Natural killer cell (primary cell): ENCODE measurements around the gene FKBP6. TPM values are rescaled to one million over a fixed set of nuclear protein-coding genes. Genes with fewer than 3 reads are reported as not detected.

Experiments
- ATAC-seq, 3 donors: fragments of 150-1000 bp in 2 of 3; fragments of 200-7000 bp in 1 of 3; cut with Tn5 transposase; 1 replicate in 1 of 3; 2 replicates in 2 of 3; pipeline ENCODE4 v1.10.0; 2021; ENCODE audit warnings: mild to moderate bottlenecking in 2 of 3, moderate library complexity in 2 of 3
- DNase-seq, 2 donors: peaks; one replicate each; pipeline versions ENCODE4 v3.0.0 to v3.0.0-alpha.2; 2013 to 2021; ENCODE audit warnings: mixed read lengths in 1 of 2
- H3K27ac ChIP-seq: one replicate; pipeline ENCODE4 v1.5.1; 2013; ENCODE audit warnings: mild to moderate bottlenecking, low read length
- H3K27me3 ChIP-seq: one replicate; pipeline ENCODE4 v1.6.1; 2013; ENCODE audit warnings: low read length; ENCODE audit not compliant: control insufficient read depth, insufficient read depth
- H3K36me3 ChIP-seq: one replicate; pipeline ENCODE4 v1.6.1; 2013; ENCODE audit warnings: low read length; ENCODE audit not compliant: control insufficient read depth, insufficient read depth
- H3K4me1 ChIP-seq: one replicate; pipeline ENCODE4 v1.6.1; 2013; ENCODE audit warnings: low read length; ENCODE audit not compliant: control insufficient read depth, insufficient read depth
- H3K4me3 ChIP-seq: one replicate; pipeline ENCODE4 v1.5.1; 2013; ENCODE audit warnings: low read length
- H3K9me3 ChIP-seq: one replicate; pipeline ENCODE4 v1.6.1; 2013; ENCODE audit warnings: low read length; ENCODE audit not compliant: control insufficient read depth, insufficient read depth
- H3K27ac Mint-ChIP-seq, 2 donors: one replicate each; pipeline ENCODE4 v1.8.0; 2022; ENCODE audit warnings: mild to moderate bottlenecking in 2 of 2, mixed read lengths in 2 of 2, moderate library complexity in 1 of 2
- H3K27me3 Mint-ChIP-seq, 2 donors: one replicate each; pipeline ENCODE4 v1.8.0; 2022; ENCODE audit warnings: low read depth in 2 of 2, mixed read lengths in 2 of 2
- H3K36me3 Mint-ChIP-seq: one replicate; pipeline ENCODE4 v1.8.0; 2022; ENCODE audit warnings: mixed read lengths
- H3K4me1 Mint-ChIP-seq, 2 donors: one replicate each; pipeline ENCODE4 v1.8.0; 2022; ENCODE audit warnings: mixed read lengths in 2 of 2
- H3K4me3 Mint-ChIP-seq: one replicate; pipeline ENCODE4 v1.8.0; 2022; ENCODE audit warnings: mild to moderate bottlenecking, moderate library complexity, mixed read lengths
- H3K9me3 Mint-ChIP-seq, 2 donors: one replicate each; pipeline ENCODE4 v1.8.0; 2022; ENCODE audit warnings: mixed read lengths in 2 of 2
- CTCF ChIP-seq: fragments of 200-600 bp; IDR thresholded peaks from one replicate; pipeline ENCODE4 v1.8.0; 2022; ENCODE audit warnings: antibody characterized with exemption
- WGBS: methylation state at CpG from one replicate; pipeline ENCODE4 v1.1.7; 2013; ENCODE audit warnings: missing lambda C conversion rate; ENCODE audit not compliant: insufficient coverage; 5-methylcytosine and 5-hydroxymethylcytosine counted together
- intact Hi-C: fragments of 100-400 bp; cut with micrococcal nuclease; formaldehyde crosslinking; loops from one replicate; pipeline ENCODE4 v1.14.2; 2022
- total RNA-seq, 4 donors: library from RNA; stranded (reverse); fragments of 120-200 nt in 1 of 4; gene quantifications; one replicate each; pipeline versions ENCODE4 v1.2.3 to v1.2.4, GENCODE V29; 2013 to 2022

FKBP6 gene
- total RNA-seq, 3 donors from 2014 or later (not counting 1 experiment from before 2014, with no cell fraction given), result not detected

DNA sequence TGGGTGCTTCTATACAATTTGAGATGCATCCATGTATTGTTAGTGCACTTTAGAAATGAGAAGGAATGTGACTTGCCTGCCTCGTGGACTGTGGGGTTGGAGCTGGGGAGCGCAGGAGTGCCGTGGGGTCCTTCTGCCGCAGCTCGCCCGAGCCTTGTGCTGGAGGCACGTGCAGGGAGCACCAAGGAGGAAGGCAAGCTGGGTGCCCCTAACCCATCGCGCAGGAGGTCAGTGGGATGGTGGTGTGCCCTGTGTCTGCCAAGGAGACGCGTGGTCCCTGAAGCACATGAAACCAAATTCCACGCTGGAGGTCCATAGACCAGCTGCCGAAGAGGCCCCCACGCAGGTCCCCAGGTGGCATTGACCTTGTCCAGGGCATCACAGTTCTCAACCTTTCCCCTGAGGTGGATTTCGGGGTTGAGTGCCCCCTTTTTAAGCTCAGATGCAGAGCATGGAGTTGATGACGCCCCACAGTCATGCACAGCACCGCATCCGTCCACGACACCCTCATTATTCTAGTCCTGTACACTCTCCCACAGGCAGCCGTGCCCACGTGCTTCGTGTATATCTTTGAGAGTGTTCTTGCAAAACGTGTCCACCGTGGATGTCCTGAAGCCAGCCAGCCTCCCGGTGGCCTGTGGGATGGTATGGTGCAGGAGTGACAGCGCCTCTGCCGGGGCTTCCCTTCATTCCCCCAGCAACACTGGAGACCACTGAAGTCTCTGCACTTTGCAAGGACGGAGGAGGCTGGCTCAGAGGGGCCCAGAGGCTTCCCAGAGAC lies 35.5 kb downstream of the FKBP6 start:
- no peak for TF ChIP-seq CTCF
- H3K36me3 Mint-ChIP-seq, result no peaks in the 10 kb centered on the region
- no peaks in the 10 kb centered on the region for H3K36me3 ChIP-seq

GRCh38 chr7:73364006-73364728 lies 36.2 kb downstream of the FKBP6 start:
- TF ChIP-seq CTCF, result no peak
- Mint-ChIP-seq H3K4me1 (no peaks in the 10 kb centered on the region), H3K27ac (no peak overlapping the region), H3K9me3 (no peaks in the 10 kb centered on the region), H3K36me3 (no peaks in the 10 kb centered on the region), H3K4me3 (no peak overlapping the region), H3K27me3 (peaks cover 0 to 9% of the 10 kb centered on the region in 2 donors)
- no peak overlapping the region for H3K4me3 ChIP-seq
- H3K27me3 ChIP-seq, result no peaks in the 10 kb centered on the region
- H3K36me3 ChIP-seq, result no peaks in the 10 kb centered on the region
- 87% methylated on average over 25 of the region's 25 CpGs for WGBS
- H3K9me3 ChIP-seq, result no peaks in the 10 kb centered on the region
- DNase-seq (no peak), ATAC-seq (no peak)
- intact Hi-C loops, result no loop called here
- no peak overlapping the region for H3K27ac ChIP-seq
- no peaks in the 10 kb centered on the region for H3K4me1 ChIP-seq

More for the DNA sequence above, 35.5 kb downstream of the FKBP6 start:
- no peaks in the 10 kb centered on the region for H3K27me3 ChIP-seq
- no peak overlapping the region for H3K4me3 Mint-ChIP-seq
- H3K27ac ChIP-seq, result no peak overlapping the region
- H3K4me1 Mint-ChIP-seq, result no peaks in the 10 kb centered on the region
- no peak overlapping the region for H3K4me3 ChIP-seq
- peaks cover 0 to 9% of the 10 kb centered on the region in 2 donors for H3K27me3 Mint-ChIP-seq
- intact Hi-C loops, result no loop called here
- H3K27ac Mint-ChIP-seq, result no peak overlapping the region
- H3K9me3 ChIP-seq, result no peaks in the 10 kb centered on the region
- DNase-seq (no peak), ATAC-seq (peak in 1 of 3 donors; percentile 30)
- no peaks in the 10 kb centered on the region for H3K9me3 Mint-ChIP-seq
- WGBS, result 92% methylated on average over 28 of the region's 28 CpGs
- peaks cover 2% of the 10 kb centered on the region for H3K4me1 ChIP-seq

DNA sequence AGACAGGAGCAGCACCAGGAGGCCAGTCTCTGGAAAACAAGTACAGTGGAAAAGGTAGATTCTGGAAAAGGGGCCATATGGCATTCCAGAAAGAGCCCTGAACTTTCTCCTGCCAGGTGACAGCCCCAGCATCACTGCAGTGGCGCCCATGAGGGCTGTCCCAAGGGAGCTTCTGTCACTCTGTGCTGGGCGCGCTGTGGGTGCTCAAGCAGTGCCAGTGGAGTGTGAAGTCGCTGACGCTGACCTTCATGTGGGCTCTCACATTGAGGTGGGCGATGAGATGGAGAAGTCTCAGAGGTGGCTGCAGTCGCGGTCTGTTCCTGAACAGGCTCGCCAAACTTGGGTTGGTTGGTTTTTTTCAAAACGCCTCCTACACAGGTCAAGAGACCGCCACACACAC lies 38.2 kb downstream of the FKBP6 start:
- peaks cover 0 to 5% of the 10 kb centered on the region in 2 donors for H3K27me3 Mint-ChIP-seq
- H3K9me3 Mint-ChIP-seq, result no peaks in the 10 kb centered on the region
- intact Hi-C loops, result no loop called here
- no peak for TF ChIP-seq CTCF
- no peak overlapping the region for H3K4me3 Mint-ChIP-seq
- ATAC-seq, result no peak
- no peaks in the 10 kb centered on the region for H3K27me3 ChIP-seq
- H3K4me1 ChIP-seq, result no peaks in the 10 kb centered on the region
- DNase-seq, result no peak
- H3K36me3 ChIP-seq, result no peaks in the 10 kb centered on the region
- no peaks in the 10 kb centered on the region for H3K4me1 Mint-ChIP-seq
- 83% methylated on average over 11 of the region's 11 CpGs for WGBS
- H3K27ac Mint-ChIP-seq, result no peak overlapping the region
- no peak overlapping the region for H3K4me3 ChIP-seq
- no peaks in the 10 kb centered on the region for H3K36me3 Mint-ChIP-seq
- H3K9me3 ChIP-seq, result no peaks in the 10 kb centered on the region
- H3K27ac ChIP-seq, result no peak overlapping the region
